ENCODE data around the gene BID. TPM values are rescaled to one million over a fixed set of nuclear protein-coding genes. Genes with fewer than 3 reads are reported as not detected.

The BID gene
- total RNA-seq, 1 donor from 2014 or later: 15.9 TPM

DNA sequence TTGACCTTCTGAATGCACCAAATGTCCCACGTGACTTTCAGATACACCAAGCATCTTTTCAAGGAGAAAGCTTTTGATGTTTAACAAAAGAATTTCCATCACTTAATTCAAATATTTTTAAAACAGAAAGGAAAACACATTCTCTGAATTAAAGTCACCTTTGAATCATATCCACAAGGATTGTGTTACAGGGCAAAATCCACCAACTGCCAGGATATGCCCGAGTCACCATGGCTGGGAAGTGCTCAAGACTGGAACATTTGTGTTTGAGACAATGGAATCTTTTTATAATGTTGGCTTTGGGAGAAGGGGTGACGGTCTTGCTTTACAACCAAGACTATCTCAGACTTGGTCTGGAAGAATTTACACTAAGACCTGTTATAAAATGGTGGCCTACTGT is 40.8 kb downstream of the BID start:
- DNase-seq (ENCODE audit: low spot score): no peak
- Mint-ChIP-seq H3K9me3 (ENCODE audit: low read depth) (no peaks in the 10 kb centered on the region), H3K27ac (ENCODE audit: unreplicated experiment) (peak overlapping the region; percentile 84), H3K36me3 (ENCODE audit: low read depth) (peaks cover 25% of the 10 kb centered on the region), H3K4me3 (ENCODE audit: unreplicated experiment) (no peak overlapping the region), H3K4me1 (ENCODE audit: low read depth) (peaks cover 21% of the 10 kb centered on the region), H3K27me3 (ENCODE audit: low read depth) (no peaks in the 10 kb centered on the region)
- TF ChIP-seq, protein P1, sequence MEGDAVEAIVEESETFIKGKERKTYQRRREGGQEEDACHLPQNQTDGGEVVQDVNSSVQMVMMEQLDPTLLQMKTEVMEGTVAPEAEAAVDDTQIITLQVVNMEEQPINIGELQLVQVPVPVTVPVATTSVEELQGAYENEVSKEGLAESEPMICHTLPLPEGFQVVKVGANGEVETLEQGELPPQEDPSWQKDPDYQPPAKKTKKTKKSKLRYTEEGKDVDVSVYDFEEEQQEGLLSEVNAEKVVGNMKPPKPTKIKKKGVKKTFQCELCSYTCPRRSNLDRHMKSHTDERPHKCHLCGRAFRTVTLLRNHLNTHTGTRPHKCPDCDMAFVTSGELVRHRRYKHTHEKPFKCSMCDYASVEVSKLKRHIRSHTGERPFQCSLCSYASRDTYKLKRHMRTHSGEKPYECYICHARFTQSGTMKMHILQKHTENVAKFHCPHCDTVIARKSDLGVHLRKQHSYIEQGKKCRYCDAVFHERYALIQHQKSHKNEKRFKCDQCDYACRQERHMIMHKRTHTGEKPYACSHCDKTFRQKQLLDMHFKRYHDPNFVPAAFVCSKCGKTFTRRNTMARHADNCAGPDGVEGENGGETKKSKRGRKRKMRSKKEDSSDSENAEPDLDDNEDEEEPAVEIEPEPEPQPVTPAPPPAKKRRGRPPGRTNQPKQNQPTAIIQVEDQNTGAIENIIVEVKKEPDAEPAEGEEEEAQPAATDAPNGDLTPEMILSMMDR (IDR thresholded peaks at IDR 0.05): no peak

DNA sequence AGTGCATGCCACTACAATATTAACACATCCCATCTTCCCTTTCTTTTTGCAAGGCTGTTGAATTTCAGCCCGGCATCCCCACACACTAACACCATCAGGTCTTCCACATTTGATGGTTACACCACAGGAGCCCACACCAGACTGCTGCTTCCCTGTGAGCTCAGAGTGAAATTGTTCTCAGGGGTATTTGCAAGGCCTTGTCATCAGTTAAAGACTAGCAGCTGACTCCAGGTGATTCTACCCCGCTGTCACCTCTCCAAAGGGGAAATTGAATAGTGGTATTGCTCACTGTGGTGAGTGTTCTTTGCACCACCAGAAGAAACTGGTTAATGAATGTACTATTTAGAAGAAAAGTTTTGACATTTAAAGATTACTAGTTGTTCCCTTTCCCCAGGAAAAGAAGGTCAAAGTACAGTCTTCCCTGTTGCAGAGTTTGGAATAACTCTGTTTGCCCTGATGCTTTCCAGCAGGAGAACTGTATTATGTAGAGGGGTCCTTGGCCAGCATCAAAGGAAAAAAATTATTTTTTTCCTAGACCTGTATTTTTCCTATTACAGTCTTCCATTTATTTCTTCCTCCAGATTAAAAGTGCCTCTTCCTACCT is 41.9 kb downstream of the BID start:
- H3K4me3 Mint-ChIP-seq (ENCODE audit: unreplicated experiment): no peak overlapping the region
- TF ChIP-seq, protein P1 (IDR thresholded peaks at IDR 0.05): no peak
- H3K27ac Mint-ChIP-seq (ENCODE audit: unreplicated experiment): no peak overlapping the region
- no peak for DNase-seq (ENCODE audit: low spot score)
- H3K27me3 Mint-ChIP-seq (ENCODE audit: low read depth): no peaks in the 10 kb centered on the region
- no peaks in the 10 kb centered on the region for H3K9me3 Mint-ChIP-seq (ENCODE audit: low read depth)
- H3K36me3 Mint-ChIP-seq (ENCODE audit: low read depth): peaks cover 31% of the 10 kb centered on the region
- H3K4me1 Mint-ChIP-seq (ENCODE audit: low read depth): peaks cover 29% of the 10 kb centered on the region

DNA sequence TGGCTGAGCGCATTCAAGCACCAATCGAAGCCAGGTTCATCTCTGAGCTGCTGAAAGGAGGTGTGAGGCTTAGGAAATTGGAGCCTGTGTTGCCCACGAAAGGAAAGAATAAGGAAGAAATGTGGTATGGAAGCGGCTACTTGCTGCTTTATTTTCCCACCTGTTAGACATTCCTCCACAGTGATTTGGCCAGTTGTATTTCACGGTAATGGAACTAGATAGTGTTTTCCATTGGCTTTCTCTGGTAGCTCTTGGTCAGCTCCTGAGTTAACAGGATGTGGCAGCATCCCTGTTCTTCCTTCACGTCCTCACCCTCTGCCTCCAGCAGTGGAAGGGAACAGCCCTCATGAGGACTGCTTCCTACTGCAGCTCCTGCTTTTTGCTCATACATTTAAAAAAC is 44.7 kb downstream of the BID start:
- Mint-ChIP-seq H3K4me3 (ENCODE audit: unreplicated experiment) (no peak overlapping the region), H3K27ac (ENCODE audit: unreplicated experiment) (no peak overlapping the region), H3K36me3 (ENCODE audit: low read depth) (peaks cover 39% of the 10 kb centered on the region), H3K4me1 (ENCODE audit: low read depth) (peaks cover 55% of the 10 kb centered on the region), H3K27me3 (ENCODE audit: low read depth) (no peaks in the 10 kb centered on the region), H3K9me3 (ENCODE audit: low read depth) (no peaks in the 10 kb centered on the region)
- no peak for DNase-seq (ENCODE audit: low spot score)
- TF ChIP-seq, protein P1 (IDR thresholded peaks at IDR 0.05): no peak

DNA sequence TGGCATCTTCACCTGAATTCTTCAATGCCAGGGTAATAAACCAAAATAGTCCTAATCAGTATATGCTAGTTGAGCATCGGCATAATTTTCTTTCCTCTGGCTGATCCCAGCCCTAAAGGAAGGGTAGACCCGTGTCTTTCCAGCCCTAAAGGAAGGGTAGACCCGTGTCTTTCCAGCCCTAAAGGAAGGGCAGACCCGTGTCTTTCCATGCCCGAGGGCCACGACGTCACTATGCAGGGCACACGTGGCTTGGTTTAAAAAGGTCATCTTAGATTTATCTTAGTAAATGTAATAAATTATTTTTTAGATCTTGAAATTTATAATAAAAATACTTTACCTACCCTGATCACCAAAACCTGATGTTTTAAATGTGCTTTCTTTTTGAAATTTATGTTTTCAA is 45.5 kb downstream of the BID start:
- H3K4me1 Mint-ChIP-seq (ENCODE audit: low read depth): peaks cover 55% of the 10 kb centered on the region
- H3K27me3 Mint-ChIP-seq (ENCODE audit: low read depth): no peaks in the 10 kb centered on the region
- H3K27ac Mint-ChIP-seq (ENCODE audit: unreplicated experiment): no peak overlapping the region
- no peaks in the 10 kb centered on the region for H3K9me3 Mint-ChIP-seq (ENCODE audit: low read depth)
- no peak overlapping the region for H3K4me3 Mint-ChIP-seq (ENCODE audit: unreplicated experiment)
- H3K36me3 Mint-ChIP-seq (ENCODE audit: low read depth): peaks cover 39% of the 10 kb centered on the region
- DNase-seq (ENCODE audit: low spot score): no peak
- TF ChIP-seq, protein P1 (IDR thresholded peaks at IDR 0.05): no peak

DNA sequence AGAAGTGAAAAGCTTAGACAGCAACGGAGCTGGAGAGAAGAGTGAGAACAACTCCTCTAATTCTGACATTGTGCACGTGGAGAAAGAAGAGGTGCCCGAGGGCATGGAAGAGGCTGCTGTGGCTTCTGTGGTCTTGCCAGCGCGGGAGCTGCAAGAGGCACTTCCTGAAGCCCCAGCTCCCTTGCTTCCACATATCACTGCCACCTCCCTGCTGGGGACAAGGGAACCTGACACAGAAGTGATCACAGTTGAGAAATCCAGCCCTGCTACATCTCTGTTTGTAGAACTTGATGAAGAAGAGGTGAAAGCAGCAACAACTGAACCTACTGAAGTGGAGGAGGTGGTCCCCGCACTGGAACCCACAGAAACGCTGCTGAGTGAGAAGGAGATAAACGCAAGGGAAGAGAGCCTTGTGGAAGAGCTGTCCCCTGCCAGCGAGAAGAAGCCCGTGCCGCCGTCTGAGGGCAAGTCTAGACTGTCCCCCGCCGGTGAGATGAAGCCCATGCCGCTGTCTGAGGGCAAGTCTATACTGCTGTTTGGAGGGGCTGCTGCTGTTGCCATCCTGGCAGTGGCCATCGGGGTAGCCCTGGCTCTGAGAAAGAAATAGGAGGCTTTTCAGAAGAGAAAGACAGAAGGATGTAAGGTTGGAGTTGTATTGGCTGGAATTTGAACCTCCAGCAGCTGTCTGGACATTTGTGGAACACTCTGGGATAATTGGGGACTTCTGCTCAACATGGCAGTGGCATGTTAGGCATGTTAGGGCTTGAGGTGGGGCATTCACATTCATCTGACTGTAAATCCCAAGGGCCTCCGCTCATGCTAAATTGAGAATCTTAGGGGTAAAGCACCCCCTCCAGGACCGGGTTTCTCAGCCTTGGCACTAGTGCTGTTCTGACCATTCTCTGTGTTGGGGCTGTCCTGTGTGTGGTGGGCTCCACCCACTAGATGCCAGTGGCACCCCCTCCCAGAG is 47.1 kb downstream of the BID start:
- TF ChIP-seq, protein P1 (IDR thresholded peaks at IDR 0.05): no peak
- Mint-ChIP-seq H3K27me3 (ENCODE audit: low read depth) (no peaks in the 10 kb centered on the region), H3K27ac (ENCODE audit: unreplicated experiment) (peak overlapping the region; percentile 98), H3K36me3 (ENCODE audit: low read depth) (peaks cover 32% of the 10 kb centered on the region), H3K4me1 (ENCODE audit: low read depth) (peaks cover 50% of the 10 kb centered on the region), H3K4me3 (ENCODE audit: unreplicated experiment) (peak overlapping the region; percentile 35), H3K9me3 (ENCODE audit: low read depth) (no peaks in the 10 kb centered on the region)
- no peak for DNase-seq (ENCODE audit: low spot score)
